ENCODE measurements around the gene ACOT4. TPM values are rescaled to one million over a fixed set of nuclear protein-coding genes. Genes with fewer than 3 reads are reported as not detected.
A peak's percentile ranks its signal among the peaks of the same experiment; 100 is the strongest.

The ACOT4 gene
- total and polyA plus RNA-seq, 2 of the 8 experiments (the other 6 are each of a cell fraction or from before 2014, with no cell fraction given), result 0.80 to 1.1 TPM

DNA sequence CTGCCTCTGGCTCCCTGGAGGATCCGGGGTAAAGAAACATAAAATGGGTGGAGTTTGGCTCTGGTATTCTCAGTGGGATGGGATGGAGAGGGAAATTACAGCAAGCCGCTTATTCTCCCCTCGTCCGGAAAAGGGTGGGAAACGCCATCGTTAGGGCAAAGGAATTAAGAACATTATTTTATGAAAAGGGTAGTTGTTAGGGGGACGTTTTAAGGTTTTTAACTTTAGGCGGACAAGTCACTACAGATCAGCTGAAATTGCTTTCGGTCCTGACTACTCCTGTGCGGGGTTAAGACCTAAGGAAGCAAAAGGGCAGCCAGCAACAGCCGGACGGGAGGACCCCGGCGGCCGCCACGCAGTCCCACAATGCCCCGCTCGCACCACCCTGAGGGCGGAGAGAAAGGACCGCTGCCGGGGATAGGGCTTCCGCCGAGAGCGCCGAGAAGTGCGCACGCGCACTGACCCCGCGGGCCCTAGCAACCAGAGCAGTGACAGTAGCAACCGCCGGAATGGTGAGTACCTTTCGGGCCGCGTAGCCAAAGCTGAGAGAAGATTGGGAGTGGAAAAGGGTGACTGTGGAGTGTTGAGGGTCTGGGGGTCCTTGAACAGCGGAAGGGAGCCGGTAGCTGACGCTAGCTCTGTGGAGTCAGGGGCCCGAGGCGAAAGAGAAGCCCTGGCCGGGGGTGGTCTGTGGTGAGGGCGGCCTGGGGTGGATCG, 53.0 kb downstream of the ACOT4 start, which contains the start of gene DNAL1:
Gene DNAL1 (plus strand): TSS at position 456 of the 717 bp plus-strand sequence. CDS start 54 bp downstream, at position 510.
- Histone ChIP-seq H2AK5ac (ENCODE audit: low read depth, low read length) (no peak within 1 kb of the TSS), H3K23me2 (ENCODE audit: low read depth, low read length) (peaks cover 4% of the 10 kb centered on the region; the same call in 1 of the 2 replicates), H3K14ac (ENCODE audit: insufficient read length) (no peak within 1 kb of the TSS), H2BK12ac (ENCODE audit: low read depth, low read length) (no peak within 1 kb of the TSS), H4K5ac (ENCODE audit: insufficient read length, low read depth, low read length) (peak within 1 kb of the TSS; percentile 85), H3K4me3 (ENCODE audit: extremely low read depth in 1 of 4, insufficient read depth in 2 of 4, low read depth in 3 of 4, low read length in 4 of 4) (peak within 1 kb of the TSS; percentile 87 to 96 (median 94)), H4K91ac (replicated peaks; ENCODE audit: insufficient read length, low read length) (no peak within 1 kb of the TSS), H3K79me1 (ENCODE audit: low read depth, low read length) (0 out of 2 replicates have a peak, but pooled peaks cover 2% of the 10 kb centered on the region), H2BK15ac (ENCODE audit: low read length) (no peak within 1 kb of the TSS), H3K9ac (replicated peaks in 1 of 4; ENCODE audit: extremely low read depth in 1 of 4, low read depth in 3 of 4, low read length in 3 of 4) (peak within 1 kb of the TSS; percentile 45 to 79 (median 68)), H2BK120ac (replicated peaks; ENCODE audit: low read depth, low read length) (no peak within 1 kb of the TSS), H2BK20ac (ENCODE audit: low read length) (no peak within 1 kb of the TSS), H3K4ac (replicated peaks; ENCODE audit: insufficient read length, low read depth, low read length) (no peak within 1 kb of the TSS), H3K27ac (ENCODE audit: low read depth, low read length) (peak within 1 kb of the TSS; percentile 59), H3K27me3 (replicated peaks in 1 of 4; ENCODE audit: control insufficient read depth in 3 of 4, extremely low read depth in 1 of 4, insufficient read depth in 3 of 4, low read length in 3 of 4) (no peaks in the 10 kb centered on the region; a peak in 1 of 7 replicates), H3K4me2 (ENCODE audit: insufficient read depth in 1 of 2, low read depth in 2 of 2, low read length in 2 of 2) (peak within 1 kb of the TSS; percentile 74 to 77), H3K4me1 (replicated peaks in 1 of 4; ENCODE audit: control insufficient read depth in 3 of 4, insufficient read depth in 4 of 4, low read length in 3 of 4) (peaks cover 0 to 5% (median 2%) of the 10 kb centered on the region in 4 experiments; a peak in 2 of 7 replicates), H3K56ac (replicated peaks; ENCODE audit: insufficient read length, low read depth, low read length) (peak within 1 kb of the TSS; percentile 34), H4K8ac (ENCODE audit: extremely low read depth, insufficient read depth, low read length) (no peak within 1 kb of the TSS; the same call in 1 of the 2 replicates), H3K23ac (ENCODE audit: insufficient read length) (no peak within 1 kb of the TSS), H4K20me1 (replicated peaks in 1 of 2; ENCODE audit: control insufficient read depth in 1 of 2, insufficient read depth in 2 of 2, low read length in 2 of 2) (no peaks in the 10 kb centered on the region), H3K36me3 (ENCODE audit: control insufficient read depth in 2 of 4, insufficient read depth in 4 of 4, low read length in 3 of 4) (no peaks in the 10 kb centered on the region), H3K18ac (ENCODE audit: extremely low read depth, low read length) (peak within 1 kb of the TSS; percentile 48), H3K79me2 (ENCODE audit: control insufficient read depth in 1 of 2, insufficient read depth in 2 of 2, low read length in 2 of 2) (peaks cover 0 to 3% of the 10 kb centered on the region in 2 experiments; a peak in 2 of 4 replicates), H2AFZ (ENCODE audit: low read length) (peak within 1 kb of the TSS; percentile 89), H3K9me3 (ENCODE audit: insufficient read depth in 2 of 2, low read depth in 1 of 2, low read length in 1 of 2) (no peaks in the 10 kb centered on the region), H2BK5ac (ENCODE audit: low read depth, low read length) (peak within 1 kb of the TSS; percentile 92)
- whole genome bisulfite sequencing, 2 experiments (ENCODE audit: extremely low coverage in 1 of 2, insufficient coverage in 1 of 2, insufficient read length in 1 of 2, insufficient replicate concordance in 2 of 2, low coverage in 1 of 2, low lambda C conversion rate in 2 of 2, missing lambda C conversion rate in 1 of 2), result 1% methylated on average over 43 of the region's 43 CpGs; no CpG with 5 or more reads in 1 of the 2 experiments
- FAIRE-seq, result peak; percentile 92
- ChIA-PET CTCF (ENCODE audit: partially characterized antibody) (interaction anchor here (1.0 to 1.6 kb wide), 2 partner anchors 12 to 68 kb away, joined by 3 to 6 read pairs; no protein-coding TSS in a partner anchor), POLR2A (ENCODE audit: partially characterized antibody) (interaction anchor here (0.6 to 1.6 kb wide), 9 partner anchors 10 to 76 kb away, joined by 3 to 5 read pairs (median 4); partner anchors contain the start of genes ACOT2 and ACOT6)
- DNase-seq (ENCODE audit: low read depth in 1 of 2, low spot score in 2 of 2), result peak; percentile 73 to 94
- TF ChIP-seq SAP30 (IDR thresholded peaks at IDR 0.05; ENCODE audit: insufficient read depth, insufficient replicate concordance, low read length) (peak; percentile 76), SP1 (IDR thresholded peaks at IDR 0.05; ENCODE audit: low read depth, low read length) (no peak), POLR2A (IDR thresholded peaks at IDR 0.05; ENCODE audit: control extremely low read depth in 1 of 2, low read depth in 2 of 2, low read length in 2 of 2) (peak in 1 of 2 experiments; percentile 86; a peak in 2 of 3 replicates), PHF8 (conservative IDR thresholded peaks at IDR 0.05; ENCODE audit: low read depth, low read length) (peak; percentile 52; the same call in 1 of the 2 replicates), KDM4A (IDR thresholded peaks at IDR 0.05; ENCODE audit: low read depth, low read length, severe bottlenecking) (peak; percentile 79), E2F6 (IDR thresholded peaks at IDR 0.05) (peak; percentile 86), NRF1 (IDR thresholded peaks at IDR 0.05; ENCODE audit: low read depth, low read length) (peak; percentile 63), TAF1 (IDR thresholded peaks at IDR 0.05; ENCODE audit: low read depth, low read length) (peak; percentile 81)
- TF ChIP-seq, protein P1, sequence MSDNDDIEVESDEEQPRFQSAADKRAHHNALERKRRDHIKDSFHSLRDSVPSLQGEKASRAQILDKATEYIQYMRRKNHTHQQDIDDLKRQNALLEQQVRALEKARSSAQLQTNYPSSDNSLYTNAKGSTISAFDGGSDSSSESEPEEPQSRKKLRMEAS (IDR thresholded peaks at IDR 0.05), result peak; percentile 74

Data from H1 (cell line).